ENCODE results near the gene PCBP3. TPM values are rescaled to one million over a fixed set of nuclear protein-coding genes. Genes with fewer than 3 reads are reported as not detected.

Gene PCBP3
- total RNA-seq, 4 donors from 2014 or later = 0.47 to 5.3 (median 1.0) TPM; not detected in 1

GRCh38 chr21:45990049-45990711 lies 346.7 kb downstream of the PCBP3 start:
- no peak for TF ChIP-seq POLR2A (IDR thresholded peaks at IDR 0.05)
- TF ChIP-seq CTCF (IDR thresholded peaks at IDR 0.05) = no peak
- Histone ChIP-seq H3K4me1 (peaks cover 0 to 51% (median 16%) of the 10 kb centered on the region in 3 donors), H3K36me3 (peaks cover 0 to 54% (median 12%) of the 10 kb centered on the region in 3 donors), H3K9me3 (no peaks in the 10 kb centered on the region), H3K27ac (peak overlapping the region in 3 of 4 donors; percentile 49 to 79 (median 73)), H3K4me3 (no peak overlapping the region), H3K27me3 (no peaks in the 10 kb centered on the region)
- intact Hi-C loops (cut with DNase I) = no loop called here
- no peak for DNase-seq
- 84 to 90% methylated on average over 4 to 21 of the region's 30 CpGs for WGBS, 2 donors

- WGBS, 2 donors = 72 to 81% methylated on average over 8 to 9 of the region's 45 CpGs
These were observed 347.4 kb downstream of the PCBP3 start for GRCh38 chr21:45990741-45991605.

GRCh38 chr21:45991606-45992300 lies 348.2 kb downstream of the PCBP3 start:
- no peaks in the 10 kb centered on the region for H3K27me3 ChIP-seq
- H3K27ac ChIP-seq = peak overlapping the region in 3 of 4 donors; percentile 73 to 79 (median 73)
- TF ChIP-seq POLR2A (IDR thresholded peaks at IDR 0.05) = no peak
- TF ChIP-seq CTCF (IDR thresholded peaks at IDR 0.05) = no peak
- peaks cover 0 to 44% (median 8%) of the 10 kb centered on the region in 3 donors for H3K36me3 ChIP-seq
- no peak for DNase-seq
- no peak overlapping the region for H3K4me3 ChIP-seq
- 70 to 71% methylated on average over 3 to 7 of the region's 18 CpGs for WGBS, 2 donors
- peaks cover 0 to 44% (median 10%) of the 10 kb centered on the region in 3 donors for H3K4me1 ChIP-seq
- H3K9me3 ChIP-seq = no peaks in the 10 kb centered on the region
- intact Hi-C loops (cut with DNase I) = no loop called here

More at GRCh38 chr21:45990741-45991605, 347.4 kb downstream of the PCBP3 start:
- Histone ChIP-seq H3K4me3 (no peak overlapping the region), H3K36me3 (peaks cover 0 to 46% (median 12%) of the 10 kb centered on the region in 3 donors), H3K9me3 (no peaks in the 10 kb centered on the region), H3K27ac (peak overlapping the region in 3 of 4 donors; percentile 34 to 79 (median 73)), H3K27me3 (no peaks in the 10 kb centered on the region), H3K4me1 (peaks cover 0 to 51% (median 11%) of the 10 kb centered on the region in 3 donors)
- DNase-seq = no peak
- TF ChIP-seq CTCF (IDR thresholded peaks at IDR 0.05) (no peak), POLR2A (IDR thresholded peaks at IDR 0.05) (no peak)
- intact Hi-C loops (cut with DNase I) = no loop called here

Other genes starting within 250 kb of the PCBP3 start
- gene COL18A1, start 238.6 kb upstream of the PCBP3 start, total RNA-seq = 10 to 100 TPM; 38.9 to 69.0 (median 52.5) TPM
- 1 to 10 TPM; 1.6 to 4.6 (median 2.9) TPM for gene SLC19A1, start 101.3 kb upstream of the PCBP3 start, total RNA-seq